Effector CD4-positive, alpha-beta T cell (primary cell): ENCODE results near the gene CCDC92B.

ENCODE experiments used
- DNase-seq: peaks from one replicate; pipeline ENCODE4 v3.0.0-alpha.2; 2020

CCDC92B gene

GRCh38 chr17:2718150-2718938 is 31.1 kb downstream of the CCDC92B start:
- DNase-seq, result no peak

GRCh38 chr17:2716649-2717048 is 32.8 kb downstream of the CCDC92B start:
- DNase-seq, result no peak

GRCh38 chr17:2713881-2714280 is 35.6 kb downstream of the CCDC92B start:
- no peak for DNase-seq

- no peak for DNase-seq
These were observed 37.0 kb downstream of the CCDC92B start for GRCh38 chr17:2712300-2713043.

GRCh38 chr17:2711608-2712299 is 37.7 kb downstream of the CCDC92B start, which contains the start of gene CLUH:
Gene CLUH (minus strand): TSS chr17:2711764. CDS start chr17:2711661, 103 bp downstream.
- peak; percentile 92 for DNase-seq

GRCh38 chr17:2710803-2711607 is 38.4 kb downstream of the CCDC92B start:
- DNase-seq, result peak; percentile 20

GRCh38 chr17:2710071-2710802 is 39.2 kb downstream of the CCDC92B start:
- no peak for DNase-seq

GRCh38 chr17:2709183-2709661 is 40.2 kb downstream of the CCDC92B start:
- no peak for DNase-seq

- DNase-seq, result no peak
These were observed 40.8 kb downstream of the CCDC92B start for GRCh38 chr17:2708585-2709182.

GRCh38 chr17:2707721-2708584 is 41.5 kb downstream of the CCDC92B start:
- DNase-seq, result no peak

GRCh38 chr17:2706911-2707510 is 42.4 kb downstream of the CCDC92B start:
- DNase-seq, result no peak

- DNase-seq, result no peak
These were observed 43.3 kb downstream of the CCDC92B start for GRCh38 chr17:2705888-2706795.

GRCh38 chr17:2705263-2705662 is 44.2 kb downstream of the CCDC92B start:
- DNase-seq, result no peak

GRCh38 chr17:2704890-2705248 is 44.6 kb downstream of the CCDC92B start:
- no peak for DNase-seq

- no peak for DNase-seq
These were observed 45.2 kb downstream of the CCDC92B start for GRCh38 chr17:2704031-2704889.

- DNase-seq, result no peak
These were observed 45.8 kb downstream of the CCDC92B start for GRCh38 chr17:2703606-2704005.

- DNase-seq, result no peak
These were observed 46.3 kb downstream of the CCDC92B start for GRCh38 chr17:2703181-2703580.
